WERI-Rb-1 (cell line): ENCODE data around the gene PIGP.
A peak's percentile ranks its signal among the peaks of the same experiment; 100 is the strongest.
"Not testable (repeated sequence)": the region's sequence is repeated elsewhere in the genome, so short reads cannot be mapped to it uniquely, and the experiment has no call there.

Experiments
- DNase-seq: peaks from one replicate; pipeline ENCODE4 v3.0.0-alpha.2; 2020
- H3K27ac ChIP-seq: fragments of 250-450 bp; sonication (Bioruptor Pico); 2 replicates; pipeline ENCODE4 v1.5.1; 2020; ENCODE audit warnings: mild to moderate bottlenecking, moderate library complexity
- H3K27me3 ChIP-seq: fragments of 250-450 bp; sonication (Bioruptor Pico); 2 replicates; pipeline ENCODE4 v1.5.1; 2021; ENCODE audit warnings: mild to moderate bottlenecking, low read depth, moderate library complexity; ENCODE audit not compliant: insufficient read depth, severe bottlenecking
- H3K36me3 ChIP-seq: fragments of 250-450 bp; sonication (Bioruptor Pico); 2 replicates; pipeline ENCODE4 v1.5.1; 2020; ENCODE audit warnings: mild to moderate bottlenecking, moderate library complexity
- H3K4me3 ChIP-seq: 2 replicates; pipeline ENCODE4 v1.5.1; 2011; ENCODE audit warnings: low read depth, mild to moderate bottlenecking, control low read depth, low read length
- H3K9me3 ChIP-seq: fragments of 250-450 bp; sonication (Bioruptor Pico); 2 replicates; pipeline ENCODE4 v1.5.1; 2021; ENCODE audit warnings: mild to moderate bottlenecking, moderate library complexity; ENCODE audit not compliant: severe bottlenecking
- TF ChIP-seq, protein P1 (sequence below): IDR thresholded peaks from 2 replicates; pipeline ENCODE4 v1.5.1; 2011; ENCODE audit warnings: low read depth, mild to moderate bottlenecking, control low read depth, inconsistent platforms, low read length

Gene PIGP

DNA sequence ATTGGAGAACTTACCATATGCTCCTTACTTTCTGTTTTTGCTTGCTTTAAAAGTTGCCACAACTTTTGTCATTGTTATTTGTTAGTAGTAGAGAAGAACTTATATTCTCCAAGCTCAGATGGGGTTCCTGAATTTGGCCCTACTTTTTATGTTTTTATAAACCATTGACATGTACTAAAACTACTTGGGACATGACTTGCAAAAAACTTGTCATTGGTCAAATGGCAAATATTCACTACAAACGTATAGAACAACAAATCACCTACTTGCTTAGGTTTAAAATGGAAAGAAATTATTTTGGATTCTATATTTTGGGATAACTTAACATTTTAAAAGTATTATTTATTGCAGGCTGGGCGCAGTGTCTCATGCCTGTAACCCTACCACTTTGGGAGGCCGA lies 32.7 kb downstream of the PIGP start:
- H3K4me3 ChIP-seq, result no peak overlapping the region
- no peaks in the 10 kb centered on the region for H3K9me3 ChIP-seq
- peak overlapping the region; percentile 79 for H3K27ac ChIP-seq
- TF ChIP-seq, protein P1, sequence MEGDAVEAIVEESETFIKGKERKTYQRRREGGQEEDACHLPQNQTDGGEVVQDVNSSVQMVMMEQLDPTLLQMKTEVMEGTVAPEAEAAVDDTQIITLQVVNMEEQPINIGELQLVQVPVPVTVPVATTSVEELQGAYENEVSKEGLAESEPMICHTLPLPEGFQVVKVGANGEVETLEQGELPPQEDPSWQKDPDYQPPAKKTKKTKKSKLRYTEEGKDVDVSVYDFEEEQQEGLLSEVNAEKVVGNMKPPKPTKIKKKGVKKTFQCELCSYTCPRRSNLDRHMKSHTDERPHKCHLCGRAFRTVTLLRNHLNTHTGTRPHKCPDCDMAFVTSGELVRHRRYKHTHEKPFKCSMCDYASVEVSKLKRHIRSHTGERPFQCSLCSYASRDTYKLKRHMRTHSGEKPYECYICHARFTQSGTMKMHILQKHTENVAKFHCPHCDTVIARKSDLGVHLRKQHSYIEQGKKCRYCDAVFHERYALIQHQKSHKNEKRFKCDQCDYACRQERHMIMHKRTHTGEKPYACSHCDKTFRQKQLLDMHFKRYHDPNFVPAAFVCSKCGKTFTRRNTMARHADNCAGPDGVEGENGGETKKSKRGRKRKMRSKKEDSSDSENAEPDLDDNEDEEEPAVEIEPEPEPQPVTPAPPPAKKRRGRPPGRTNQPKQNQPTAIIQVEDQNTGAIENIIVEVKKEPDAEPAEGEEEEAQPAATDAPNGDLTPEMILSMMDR, result no peak
- no peak for DNase-seq
- no peaks in the 10 kb centered on the region for H3K36me3 ChIP-seq
- H3K27me3 ChIP-seq, result no peaks in the 10 kb centered on the region

DNA sequence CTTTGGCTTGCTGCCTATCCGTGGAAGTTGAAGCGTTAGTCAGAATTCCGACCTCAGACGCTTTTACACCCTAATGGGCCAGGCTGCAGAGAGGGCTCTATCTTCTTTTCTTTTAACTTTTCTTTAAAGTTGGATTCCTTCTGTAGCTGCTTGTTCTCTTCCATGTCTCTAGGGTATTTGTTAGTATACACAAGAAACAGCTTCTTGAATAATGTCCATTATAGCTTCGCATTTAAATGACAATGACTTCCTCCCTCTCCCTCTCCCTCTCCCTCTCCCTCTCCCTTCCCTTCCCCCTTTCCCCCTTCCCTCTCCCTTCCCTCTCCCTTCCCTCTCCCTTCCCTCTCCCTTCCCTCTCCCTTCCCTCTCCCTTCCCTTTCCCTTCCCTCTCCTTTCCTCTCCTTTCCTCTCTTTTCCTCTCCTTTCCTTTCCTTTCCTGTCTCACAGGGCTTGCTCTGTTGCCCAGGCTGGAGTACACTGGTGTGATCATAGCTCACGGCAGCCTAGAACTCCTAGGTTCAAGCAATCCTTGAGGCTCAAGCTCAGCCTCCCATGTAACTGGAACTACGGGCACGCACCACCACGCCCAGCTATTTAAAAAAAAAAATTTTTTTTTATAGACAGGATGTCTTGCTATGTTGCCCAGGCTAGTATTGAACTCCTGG lies 33.3 kb downstream of the PIGP start:
- Histone ChIP-seq H3K27ac (no peak overlapping the region), H3K9me3 (no peaks in the 10 kb centered on the region), H3K27me3 (no peaks in the 10 kb centered on the region), H3K36me3 (no peaks in the 10 kb centered on the region), H3K4me3 (no peak overlapping the region)
- no peak for DNase-seq
- TF ChIP-seq, protein P1, result no peak

DNA sequence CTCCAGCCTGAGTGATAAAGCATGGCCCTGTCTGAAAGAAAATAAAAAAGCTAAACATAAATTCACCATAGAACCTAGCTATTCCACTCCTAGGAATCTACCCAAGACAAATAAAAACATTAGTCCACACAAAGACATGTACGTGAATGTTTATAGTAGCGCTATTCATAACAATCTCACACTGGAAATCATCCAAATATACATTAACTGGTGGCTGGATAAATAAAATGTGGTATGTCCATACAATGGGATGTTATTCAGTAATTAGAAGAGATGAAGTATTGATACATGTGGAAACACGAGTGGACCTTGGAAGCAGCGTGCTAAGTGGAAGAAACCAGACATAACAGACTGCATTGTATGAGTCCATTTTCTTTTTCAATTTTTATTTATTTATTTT lies 36.7 kb downstream of the PIGP start:
- TF ChIP-seq, protein P1, result no peak
- Histone ChIP-seq H3K4me3 (no peak overlapping the region), H3K27ac (no peak overlapping the region), H3K36me3 (no peaks in the 10 kb centered on the region), H3K27me3 (no peaks in the 10 kb centered on the region), H3K9me3 (no peaks in the 10 kb centered on the region)
- no peak for DNase-seq

DNA sequence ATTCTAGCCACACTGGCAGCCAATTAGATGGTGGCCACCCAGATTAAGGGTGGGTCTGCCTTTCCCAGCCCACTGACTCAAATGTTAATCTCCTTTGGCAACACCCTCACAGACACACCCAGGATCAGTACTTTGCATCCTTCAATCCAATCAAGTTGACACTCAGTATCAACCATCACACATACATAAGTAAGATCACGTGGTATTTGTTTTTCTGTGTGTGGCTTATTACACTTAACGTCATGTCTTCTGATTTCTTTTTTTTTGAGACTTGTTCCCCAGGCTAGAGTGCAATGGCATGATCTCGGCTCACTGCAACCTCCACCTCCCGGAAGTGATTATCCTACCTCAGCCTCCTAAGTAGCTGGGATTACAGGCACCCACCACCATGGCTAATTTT lies 38.5 kb downstream of the PIGP start:
- DNase-seq, H3K4me3 ChIP-seq, H3K27me3 ChIP-seq, H3K9me3 ChIP-seq, H3K27ac ChIP-seq, H3K36me3 ChIP-seq: not testable (repeated sequence)

DNA sequence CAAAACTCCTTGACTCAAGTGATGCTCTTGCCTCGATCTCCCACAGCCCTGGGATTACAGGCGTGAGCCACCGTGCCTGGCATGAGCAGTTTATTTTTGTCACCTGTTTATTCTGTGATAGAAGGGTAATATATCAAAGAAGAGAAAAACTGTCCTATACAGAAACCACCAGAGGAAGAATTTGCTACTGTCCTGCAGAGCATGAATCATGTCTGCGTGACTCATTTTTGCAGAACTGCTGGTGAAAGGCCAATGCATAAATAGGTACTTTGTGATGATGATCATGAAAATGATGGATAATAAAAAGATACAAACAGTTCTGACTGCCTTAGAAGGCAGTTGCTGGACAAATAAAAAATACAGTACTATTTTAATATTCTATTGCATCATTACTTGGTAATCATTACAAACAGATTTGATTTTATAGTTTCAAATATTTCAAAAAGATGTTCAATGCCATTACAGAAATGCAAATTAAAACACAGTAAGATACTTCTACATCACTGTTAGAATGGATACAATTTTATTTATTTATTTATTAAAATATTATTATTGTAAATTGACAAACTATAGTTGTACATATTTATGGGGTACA lies 39.9 kb downstream of the PIGP start:
- no peaks in the 10 kb centered on the region for H3K9me3 ChIP-seq
- no peaks in the 10 kb centered on the region for H3K36me3 ChIP-seq
- H3K27ac ChIP-seq, result peak overlapping the region; percentile 66
- no peak for DNase-seq
- no peaks in the 10 kb centered on the region for H3K27me3 ChIP-seq
- H3K4me3 ChIP-seq, result peak overlapping the region; percentile 9
- TF ChIP-seq, protein P1, result no peak

DNA sequence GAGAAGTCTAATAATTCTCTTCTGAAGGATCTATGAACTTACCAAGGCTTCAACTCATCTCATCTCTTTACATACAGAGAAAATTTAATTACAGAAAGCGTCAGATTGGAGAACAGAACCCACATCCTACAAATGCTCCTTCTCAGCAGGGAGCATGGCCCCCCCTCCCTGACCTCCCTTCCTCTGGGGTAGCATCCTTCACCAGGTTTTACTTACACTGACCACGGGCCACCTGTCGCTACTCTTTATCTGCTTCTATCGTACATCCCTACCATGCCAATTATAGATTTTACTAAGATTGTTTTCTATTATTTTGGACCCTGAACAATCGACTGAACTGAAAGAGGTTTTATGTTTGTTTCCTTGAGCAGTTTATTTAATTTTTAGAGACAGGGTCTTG lies 40.6 kb downstream of the PIGP start:
- peak; percentile 95 for DNase-seq
- TF ChIP-seq, protein P1, result no peak
- peak overlapping the region; percentile 9 for H3K4me3 ChIP-seq
- H3K36me3 ChIP-seq, result no peaks in the 10 kb centered on the region
- no peaks in the 10 kb centered on the region for H3K9me3 ChIP-seq
- no peaks in the 10 kb centered on the region for H3K27me3 ChIP-seq
- H3K27ac ChIP-seq, result peak overlapping the region; percentile 66
